Natural killer cell treated with Interleukin-12 subunit alpha and Interleukin-12 subunit beta and Interleukin-15 and Interleukin-18, amount 100 ng/mL, for 72 hours (primary cell): ENCODE data around the gene ZNF407. TPM values are rescaled to one million over a fixed set of nuclear protein-coding genes. Genes with fewer than 3 reads are reported as not detected.
A peak's percentile ranks its signal among the peaks of the same experiment; 100 is the strongest.

Source experiments
- ATAC-seq, 2 donors: fragments of 150-1000 bp; cut with Tn5 transposase in 1 of 2; sonication (Bioruptor Pico), chemical (Tn5 transposase) in 1 of 2; 2 replicates each; pipeline ENCODE4 v1.10.0; 2021
- DNase-seq: peaks from one replicate; pipeline ENCODE4 v3.0.0; 2022; ENCODE audit warnings: low spot score
- H3K27ac Mint-ChIP-seq, 2 donors: 1 replicate in 1 of 2; 2 replicates in 1 of 2; pipeline ENCODE4 v1.8.0; 2022; ENCODE audit warnings: mixed read lengths in 2 of 2, mild to moderate bottlenecking in 1 of 2, moderate library complexity in 1 of 2
- H3K27me3 Mint-ChIP-seq, 2 donors: 1 replicate in 1 of 2; 2 replicates in 1 of 2; pipeline ENCODE4 v1.8.0; 2022; ENCODE audit warnings: mixed read lengths in 2 of 2
- H3K36me3 Mint-ChIP-seq: one replicate; pipeline ENCODE4 v1.8.0; 2022; ENCODE audit warnings: mixed read lengths
- H3K4me1 Mint-ChIP-seq, 2 donors: 1 replicate in 1 of 2; 2 replicates in 1 of 2; pipeline ENCODE4 v1.8.0; 2022; ENCODE audit warnings: low read depth in 2 of 2, mixed read lengths in 2 of 2, mild to moderate bottlenecking in 1 of 2
- H3K4me3 Mint-ChIP-seq: one replicate; pipeline ENCODE4 v1.8.0; 2022; ENCODE audit warnings: mixed read lengths
- H3K9me3 Mint-ChIP-seq: 2 replicates; pipeline ENCODE4 v1.8.0; 2022; ENCODE audit warnings: mixed read lengths
- total RNA-seq, 2 donors: library from RNA; stranded (reverse); gene quantifications; one replicate each; pipeline ENCODE4 v1.2.3, GENCODE V29; 2022

ZNF407 gene
- total RNA-seq, 2 donors from 2014 or later, result 21.9 to 44.6 TPM

DNA sequence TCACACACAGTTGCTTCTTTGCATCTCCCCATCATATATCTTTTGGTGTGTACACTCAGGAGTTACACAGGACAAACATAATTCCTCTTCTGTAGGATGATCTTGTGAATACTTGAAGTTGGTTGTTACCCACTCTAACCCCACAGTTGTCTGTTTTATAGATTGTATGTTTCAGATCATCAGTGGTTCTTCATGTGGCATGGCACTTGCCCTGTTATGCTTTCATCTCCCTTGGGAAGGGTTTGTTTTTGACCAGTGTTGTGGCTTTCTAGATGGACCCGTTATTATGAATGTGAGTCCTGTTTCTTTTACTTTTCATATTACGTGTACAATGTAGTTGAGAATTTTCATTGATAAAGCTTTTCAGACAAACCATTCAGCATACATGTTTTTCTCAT, 82.0 kb downstream of the ZNF407 start:
- Mint-ChIP-seq H3K36me3 (peaks cover 29% of the 10 kb centered on the region), H3K4me1 (peaks cover 10 to 22% of the 10 kb centered on the region in 2 donors), H3K4me3 (peak overlapping the region; percentile 56), H3K27me3 (no peaks in the 10 kb centered on the region), H3K9me3 (no peaks in the 10 kb centered on the region), H3K27ac (peak overlapping the region in 1 of 2 donors; percentile 40)
- ATAC-seq (peak in 1 of 2 donors; percentile 73), DNase-seq (no peak)

DNA sequence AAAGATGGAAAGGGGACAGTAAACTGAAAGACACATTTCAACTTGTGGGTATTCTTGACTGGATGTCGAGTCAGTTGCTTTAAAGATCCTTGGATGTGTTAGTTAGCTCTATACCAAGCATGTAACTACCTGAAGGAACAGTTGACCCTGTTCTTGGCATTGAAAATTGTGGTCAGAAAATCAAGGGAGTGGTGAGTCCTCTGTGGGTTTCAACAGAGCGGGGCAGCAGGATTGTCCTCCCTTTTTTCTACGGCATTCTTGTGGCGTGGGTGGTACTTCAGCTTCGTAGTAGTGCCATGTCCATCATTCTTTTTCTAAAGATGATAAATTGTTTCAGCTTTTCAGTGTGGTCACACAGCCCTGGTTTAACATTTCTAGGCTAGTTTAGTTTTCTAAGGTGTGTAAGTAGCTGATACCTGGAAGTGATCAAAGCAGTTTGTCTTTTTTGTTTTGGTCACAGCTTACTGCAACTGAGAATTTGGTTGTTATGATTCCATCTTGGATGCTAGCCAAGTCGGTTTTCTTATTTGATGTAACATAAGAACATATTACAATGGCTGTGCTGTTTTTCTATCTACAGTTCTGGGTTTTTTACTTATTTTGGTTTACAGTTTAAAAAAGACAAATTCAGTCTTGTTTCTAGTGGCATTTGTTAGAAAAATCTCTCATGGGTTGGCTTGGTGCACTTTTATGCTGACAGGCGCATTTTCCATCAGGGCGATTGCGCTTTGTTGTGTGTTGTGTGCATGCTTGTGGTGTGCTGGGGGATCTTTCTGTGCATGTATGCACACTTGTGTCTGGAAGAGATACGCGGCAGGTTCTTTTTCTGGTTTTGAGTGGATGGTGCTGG, 84.7 kb downstream of the ZNF407 start:
- H3K36me3 Mint-ChIP-seq, result peaks cover 34% of the 10 kb centered on the region
- no peak overlapping the region for H3K27ac Mint-ChIP-seq
- H3K4me1 Mint-ChIP-seq, result peaks cover 14 to 22% of the 10 kb centered on the region in 2 donors
- H3K27me3 Mint-ChIP-seq, result no peaks in the 10 kb centered on the region
- ATAC-seq, result no peak
- DNase-seq, result no peak
- H3K9me3 Mint-ChIP-seq, result no peaks in the 10 kb centered on the region
- no peak overlapping the region for H3K4me3 Mint-ChIP-seq

GRCh38 chr18:74682991-74683297, 85.3 kb downstream of the ZNF407 start:
- DNase-seq, result no peak
- H3K4me3 Mint-ChIP-seq, result no peak overlapping the region
- H3K36me3 Mint-ChIP-seq, result peaks cover 28% of the 10 kb centered on the region
- H3K9me3 Mint-ChIP-seq, result no peaks in the 10 kb centered on the region
- ATAC-seq, result no peak
- no peaks in the 10 kb centered on the region for H3K27me3 Mint-ChIP-seq
- H3K4me1 Mint-ChIP-seq, result peaks cover 14 to 22% of the 10 kb centered on the region in 2 donors
- H3K27ac Mint-ChIP-seq, result no peak overlapping the region

DNA sequence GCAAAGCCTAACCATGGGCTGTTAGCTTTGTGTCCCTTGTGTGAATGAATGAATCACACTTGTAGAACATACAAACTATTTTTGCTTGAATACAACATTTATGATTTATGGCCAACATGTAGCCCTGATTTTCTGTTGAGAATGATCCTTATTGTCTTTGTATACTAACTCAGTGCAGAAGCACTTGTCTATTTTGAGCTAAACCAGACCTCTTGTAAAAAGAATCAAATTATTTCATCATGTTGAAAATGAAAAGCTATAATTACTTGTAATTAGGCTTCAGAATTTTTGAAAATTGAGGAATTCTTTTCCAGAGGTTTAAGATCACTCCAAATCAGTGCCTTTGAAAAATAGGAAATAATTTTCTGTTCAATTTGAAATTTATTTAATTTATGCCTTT, 85.9 kb downstream of the ZNF407 start:
- Mint-ChIP-seq H3K9me3 (no peaks in the 10 kb centered on the region), H3K27me3 (no peaks in the 10 kb centered on the region), H3K4me1 (peaks cover 10 to 18% of the 10 kb centered on the region in 2 donors), H3K4me3 (no peak overlapping the region), H3K36me3 (peaks cover 23% of the 10 kb centered on the region), H3K27ac (no peak overlapping the region)
- ATAC-seq (no peak), DNase-seq (no peak)

GRCh38 chr18:74689251-74689650, 91.6 kb downstream of the ZNF407 start:
- H3K27me3 Mint-ChIP-seq, result no peaks in the 10 kb centered on the region
- DNase-seq (no peak), ATAC-seq (no peak)
- H3K27ac Mint-ChIP-seq, result no peak overlapping the region
- H3K4me3 Mint-ChIP-seq, result no peak overlapping the region
- H3K9me3 Mint-ChIP-seq, result no peaks in the 10 kb centered on the region
- H3K36me3 Mint-ChIP-seq, result peaks cover 12% of the 10 kb centered on the region
- peaks cover 10 to 14% of the 10 kb centered on the region in 2 donors for H3K4me1 Mint-ChIP-seq

DNA sequence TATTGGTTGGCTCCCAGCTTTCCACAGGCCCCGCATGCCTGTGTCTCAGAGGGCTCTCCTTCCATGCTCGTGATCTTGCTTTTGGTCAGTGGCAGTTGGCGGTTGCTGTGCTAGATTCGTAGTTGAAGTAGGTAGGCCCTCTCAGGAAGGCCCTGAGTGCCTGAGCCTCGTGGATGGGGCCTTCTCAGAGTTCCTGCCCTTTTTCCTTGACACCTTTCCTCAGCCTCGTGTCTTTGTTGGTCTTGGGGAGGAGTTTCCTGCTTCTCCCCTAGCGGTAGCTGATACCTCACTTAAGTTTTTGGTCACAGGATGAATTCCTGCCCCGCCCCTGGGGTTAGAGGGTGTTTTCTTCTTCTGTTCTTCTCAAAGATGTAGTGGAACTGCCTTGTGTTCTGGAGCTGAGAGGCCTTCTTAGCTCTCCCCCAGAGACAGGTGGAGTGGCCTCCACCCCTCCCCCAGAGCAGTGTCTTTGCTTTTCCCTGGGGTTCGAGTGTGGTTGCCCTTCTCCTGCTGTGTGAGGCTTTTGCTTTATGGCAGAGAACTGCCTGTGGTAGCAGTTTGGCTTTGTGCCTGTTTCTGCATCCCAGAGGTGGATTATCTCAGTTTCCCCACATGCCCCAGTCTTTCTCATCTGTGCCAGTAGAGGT, 94.8 kb downstream of the ZNF407 start:
- peak overlapping the region in 1 of 2 donors; percentile 14 for H3K27ac Mint-ChIP-seq

DNA sequence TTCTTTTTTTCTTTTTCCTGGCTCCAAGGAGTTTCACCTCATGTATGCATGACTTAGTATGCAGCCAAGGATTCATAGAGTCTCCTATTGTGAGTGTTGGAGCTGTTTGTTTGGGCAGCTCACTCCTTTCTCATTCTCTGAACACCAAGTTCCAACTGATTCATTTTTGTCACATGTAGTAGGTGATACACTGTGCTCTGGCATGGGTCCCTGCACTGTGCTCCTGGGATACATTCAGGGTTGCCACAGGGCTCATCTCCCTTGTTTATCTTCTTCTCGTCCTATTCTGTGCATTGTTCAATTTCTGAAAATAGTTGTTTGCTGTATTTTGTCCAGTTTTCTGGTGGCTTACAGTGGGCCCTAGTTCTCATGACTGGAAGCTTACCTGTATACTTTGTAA, 96.8 kb downstream of the ZNF407 start:
- Mint-ChIP-seq H3K27ac (no peak overlapping the region), H3K27me3 (no peaks in the 10 kb centered on the region), H3K9me3 (no peaks in the 10 kb centered on the region), H3K4me1 (peaks cover 10 to 14% of the 10 kb centered on the region in 2 donors), H3K4me3 (no peak overlapping the region), H3K36me3 (no peaks in the 10 kb centered on the region)
- DNase-seq (no peak), ATAC-seq (no peak)

More for the DNA sequence above, 94.8 kb downstream of the ZNF407 start:
- DNase-seq, result no peak
- H3K27me3 Mint-ChIP-seq, result no peaks in the 10 kb centered on the region
- no peak for ATAC-seq
- H3K4me1 Mint-ChIP-seq, result peaks cover 10 to 14% of the 10 kb centered on the region in 2 donors
- H3K36me3 Mint-ChIP-seq, result no peaks in the 10 kb centered on the region
- no peak overlapping the region for H3K4me3 Mint-ChIP-seq
- H3K9me3 Mint-ChIP-seq, result no peaks in the 10 kb centered on the region

GRCh38 chr18:74695170-74695569, 97.5 kb downstream of the ZNF407 start:
- no peak overlapping the region for H3K27ac Mint-ChIP-seq
- no peaks in the 10 kb centered on the region for H3K27me3 Mint-ChIP-seq
- DNase-seq (no peak), ATAC-seq (no peak)
- H3K4me1 Mint-ChIP-seq, result peaks cover 10 to 14% of the 10 kb centered on the region in 2 donors
- no peaks in the 10 kb centered on the region for H3K9me3 Mint-ChIP-seq
- H3K36me3 Mint-ChIP-seq, result no peaks in the 10 kb centered on the region
- no peak overlapping the region for H3K4me3 Mint-ChIP-seq

DNA sequence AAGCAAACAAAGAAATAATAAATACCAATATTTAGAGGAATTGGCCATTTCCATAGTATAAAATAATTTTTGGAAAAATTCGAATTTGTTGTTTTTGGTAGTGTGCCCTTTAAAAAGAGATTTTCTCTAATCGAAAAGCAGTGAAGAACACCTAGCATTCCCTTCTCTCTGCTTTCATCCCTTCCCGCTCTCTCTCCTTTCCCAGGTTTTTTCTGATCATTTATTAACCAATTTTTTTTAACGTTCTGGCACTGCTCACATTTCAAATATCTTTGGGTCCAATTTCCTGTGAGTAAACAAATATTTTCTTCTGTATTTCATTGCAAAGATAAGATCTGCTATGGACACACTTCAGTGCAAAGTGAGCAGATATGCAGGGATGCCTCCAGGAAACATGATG, 101.2 kb downstream of the ZNF407 start:
- H3K4me1 Mint-ChIP-seq, result peaks cover 0 to 9% of the 10 kb centered on the region in 2 donors

DNA sequence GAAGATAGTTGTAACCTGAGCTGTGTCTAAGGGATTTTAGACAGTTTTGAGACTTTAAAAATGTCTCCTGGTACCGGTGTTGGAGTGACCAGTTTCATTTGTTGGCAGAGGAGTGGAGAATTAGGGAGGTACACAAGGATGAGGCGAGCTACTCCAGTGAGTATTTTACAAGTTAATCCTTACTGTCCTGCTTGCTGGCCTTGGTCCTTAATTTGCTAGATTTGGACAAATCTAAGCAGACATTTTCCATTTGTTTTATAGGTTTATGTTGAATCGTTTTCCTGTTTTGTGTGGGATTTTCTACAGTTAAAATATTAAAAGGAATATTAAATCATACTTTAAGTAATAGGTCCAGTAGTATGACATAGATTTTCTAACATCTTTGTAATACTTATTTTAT, 101.8 kb downstream of the ZNF407 start:
- H3K27me3 Mint-ChIP-seq, result no peaks in the 10 kb centered on the region
- H3K4me3 Mint-ChIP-seq, result no peak overlapping the region
- ATAC-seq, result no peak
- no peaks in the 10 kb centered on the region for H3K9me3 Mint-ChIP-seq
- H3K36me3 Mint-ChIP-seq, result no peaks in the 10 kb centered on the region
- DNase-seq, result no peak
- peaks cover 0 to 7% of the 10 kb centered on the region in 2 donors for H3K4me1 Mint-ChIP-seq
- H3K27ac Mint-ChIP-seq, result no peak overlapping the region

More for the DNA sequence above, 101.2 kb downstream of the ZNF407 start:
- H3K27ac Mint-ChIP-seq, result no peak overlapping the region
- no peak for ATAC-seq
- H3K27me3 Mint-ChIP-seq, result no peaks in the 10 kb centered on the region
- DNase-seq, result no peak
- no peaks in the 10 kb centered on the region for H3K9me3 Mint-ChIP-seq
- H3K36me3 Mint-ChIP-seq, result no peaks in the 10 kb centered on the region
- no peak overlapping the region for H3K4me3 Mint-ChIP-seq

GRCh38 chr18:74702950-74703349, 105.3 kb downstream of the ZNF407 start:
- no peaks in the 10 kb centered on the region for H3K36me3 Mint-ChIP-seq
- H3K27me3 Mint-ChIP-seq, result no peaks in the 10 kb centered on the region
- H3K4me1 Mint-ChIP-seq, result peaks cover 0 to 8% of the 10 kb centered on the region in 2 donors
- ATAC-seq, result peak; percentile 24 to 33
- no peak overlapping the region for H3K4me3 Mint-ChIP-seq
- H3K27ac Mint-ChIP-seq, result no peak overlapping the region
- H3K9me3 Mint-ChIP-seq, result no peaks in the 10 kb centered on the region
- no peak for DNase-seq

- Mint-ChIP-seq H3K27ac (no peak overlapping the region), H3K9me3 (no peaks in the 10 kb centered on the region), H3K4me3 (no peak overlapping the region), H3K4me1 (peaks cover 8 to 9% of the 10 kb centered on the region in 2 donors), H3K27me3 (no peaks in the 10 kb centered on the region), H3K36me3 (no peaks in the 10 kb centered on the region)
- ATAC-seq, result no peak
- DNase-seq, result no peak
These were observed 110.5 kb downstream of the ZNF407 start for GRCh38 chr18:74708169-74708568.

- Mint-ChIP-seq H3K27me3 (no peaks in the 10 kb centered on the region), H3K36me3 (no peaks in the 10 kb centered on the region), H3K4me1 (peaks cover 8 to 9% of the 10 kb centered on the region in 2 donors), H3K9me3 (no peaks in the 10 kb centered on the region), H3K27ac (no peak overlapping the region), H3K4me3 (no peak overlapping the region)
- ATAC-seq (no peak), DNase-seq (no peak)
These were observed 111.8 kb downstream of the ZNF407 start for GRCh38 chr18:74709452-74709851.

DNA sequence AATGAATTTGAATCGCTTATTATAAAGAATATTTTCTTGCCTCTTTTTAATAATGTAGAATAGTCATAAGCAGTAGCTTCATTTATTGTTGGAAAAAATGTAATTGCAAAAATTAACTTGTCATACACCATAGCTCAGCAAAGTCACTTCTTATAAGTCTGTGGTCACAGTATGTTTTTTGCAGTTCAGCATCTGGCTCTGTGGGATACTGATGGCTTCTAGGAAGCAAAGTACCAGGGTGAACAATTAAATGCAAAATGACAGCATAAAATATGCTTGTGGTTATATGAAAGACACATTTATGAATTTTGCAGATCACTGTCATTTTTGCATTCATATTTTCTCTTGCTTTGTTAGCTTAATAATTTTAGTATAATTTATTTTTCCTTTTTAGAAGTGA, 116.5 kb downstream of the ZNF407 start:
- ATAC-seq, result no peak
- Mint-ChIP-seq H3K27ac (no peak overlapping the region), H3K36me3 (no peaks in the 10 kb centered on the region), H3K27me3 (no peaks in the 10 kb centered on the region), H3K4me3 (no peak overlapping the region), H3K4me1 (peaks cover 8 to 9% of the 10 kb centered on the region in 2 donors), H3K9me3 (no peaks in the 10 kb centered on the region)
- DNase-seq, result no peak
